Measurements from ENCODE around the gene UBE2J1. TPM values are rescaled to one million over a fixed set of nuclear protein-coding genes. Genes with fewer than 3 reads are reported as not detected.

UBE2J1 gene
- polyA plus RNA-seq, 1 donor from 2014 or later, result 47.2 TPM

DNA sequence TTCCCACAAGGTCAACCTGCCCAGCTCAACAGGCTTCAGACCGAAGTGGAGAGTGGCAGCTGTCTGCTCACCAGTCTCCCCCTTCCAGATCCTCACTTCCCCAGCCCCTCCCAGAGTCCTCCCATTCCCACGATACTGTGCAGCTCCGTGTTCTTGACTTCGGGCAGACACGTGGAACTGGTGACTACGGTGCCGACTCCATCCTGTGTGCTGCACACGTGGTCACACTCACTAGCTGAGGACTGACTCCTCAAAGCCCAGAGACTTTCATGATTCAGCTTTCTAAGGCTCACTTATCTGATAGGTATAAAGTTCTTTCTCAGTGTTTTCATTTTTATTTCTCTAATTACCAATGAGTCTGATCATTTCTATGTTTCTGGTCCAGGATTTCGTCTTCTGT, 69.8 kb downstream of the UBE2J1 start:
- H3K36me3 ChIP-seq (ENCODE audit: insufficient read depth, low read length), result no peaks in the 10 kb centered on the region
- H3K27me3 ChIP-seq (ENCODE audit: insufficient read depth, low read depth, low read length), result no peaks in the 10 kb centered on the region
- H3K4me3 ChIP-seq (ENCODE audit: low read length), result no peak overlapping the region
- no peak overlapping the region for H2AFZ ChIP-seq (ENCODE audit: low read depth, low read length)
- H3K79me2 ChIP-seq (replicated peaks; ENCODE audit: insufficient read depth, low read length), result no peaks in the 10 kb centered on the region
- no peaks in the 10 kb centered on the region for H4K20me1 ChIP-seq (ENCODE audit: insufficient read depth)
- H3K4me2 ChIP-seq (ENCODE audit: low read length), result no peak overlapping the region
- H3K9me3 ChIP-seq (ENCODE audit: low read length), result no peaks in the 10 kb centered on the region
- no peak overlapping the region for H3K9ac ChIP-seq (ENCODE audit: low read length)
- H3F3A ChIP-seq (ENCODE audit: insufficient read depth, low read length, poor library complexity, severe bottlenecking), result no peaks in the 10 kb centered on the region
- H3K9me2 ChIP-seq (ENCODE audit: insufficient read depth, low read length), result no peaks in the 10 kb centered on the region
- H3K27ac ChIP-seq (ENCODE audit: low read length), result no peak overlapping the region
- TF ChIP-seq MXI1 (conservative IDR thresholded peaks at IDR 0.05; ENCODE audit: poor library complexity, severe bottlenecking) (no peak), RAD21 (conservative IDR thresholded peaks at IDR 0.05) (no peak), POLR2AphosphoS5 (IDR thresholded peaks at IDR 0.05) (no peak), EP300 (conservative IDR thresholded peaks at IDR 0.05; ENCODE audit: poor library complexity, severe bottlenecking) (no peak), SMC3 (conservative IDR thresholded peaks at IDR 0.05; ENCODE audit: poor library complexity) (no peak), TAF1 (IDR thresholded peaks at IDR 0.05; ENCODE audit: low read depth) (no peak), EZH2 (IDR thresholded peaks at IDR 0.05; ENCODE audit: borderline replicate concordance, insufficient read depth, low read length, poor library complexity, severe bottlenecking) (no peak)
- TF ChIP-seq, protein P1, sequence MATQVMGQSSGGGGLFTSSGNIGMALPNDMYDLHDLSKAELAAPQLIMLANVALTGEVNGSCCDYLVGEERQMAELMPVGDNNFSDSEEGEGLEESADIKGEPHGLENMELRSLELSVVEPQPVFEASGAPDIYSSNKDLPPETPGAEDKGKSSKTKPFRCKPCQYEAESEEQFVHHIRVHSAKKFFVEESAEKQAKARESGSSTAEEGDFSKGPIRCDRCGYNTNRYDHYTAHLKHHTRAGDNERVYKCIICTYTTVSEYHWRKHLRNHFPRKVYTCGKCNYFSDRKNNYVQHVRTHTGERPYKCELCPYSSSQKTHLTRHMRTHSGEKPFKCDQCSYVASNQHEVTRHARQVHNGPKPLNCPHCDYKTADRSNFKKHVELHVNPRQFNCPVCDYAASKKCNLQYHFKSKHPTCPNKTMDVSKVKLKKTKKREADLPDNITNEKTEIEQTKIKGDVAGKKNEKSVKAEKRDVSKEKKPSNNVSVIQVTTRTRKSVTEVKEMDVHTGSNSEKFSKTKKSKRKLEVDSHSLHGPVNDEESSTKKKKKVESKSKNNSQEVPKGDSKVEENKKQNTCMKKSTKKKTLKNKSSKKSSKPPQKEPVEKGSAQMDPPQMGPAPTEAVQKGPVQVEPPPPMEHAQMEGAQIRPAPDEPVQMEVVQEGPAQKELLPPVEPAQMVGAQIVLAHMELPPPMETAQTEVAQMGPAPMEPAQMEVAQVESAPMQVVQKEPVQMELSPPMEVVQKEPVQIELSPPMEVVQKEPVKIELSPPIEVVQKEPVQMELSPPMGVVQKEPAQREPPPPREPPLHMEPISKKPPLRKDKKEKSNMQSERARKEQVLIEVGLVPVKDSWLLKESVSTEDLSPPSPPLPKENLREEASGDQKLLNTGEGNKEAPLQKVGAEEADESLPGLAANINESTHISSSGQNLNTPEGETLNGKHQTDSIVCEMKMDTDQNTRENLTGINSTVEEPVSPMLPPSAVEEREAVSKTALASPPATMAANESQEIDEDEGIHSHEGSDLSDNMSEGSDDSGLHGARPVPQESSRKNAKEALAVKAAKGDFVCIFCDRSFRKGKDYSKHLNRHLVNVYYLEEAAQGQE (IDR thresholded peaks at IDR 0.05; ENCODE audit: borderline replicate concordance), result no peak
- TF ChIP-seq, protein P2, sequence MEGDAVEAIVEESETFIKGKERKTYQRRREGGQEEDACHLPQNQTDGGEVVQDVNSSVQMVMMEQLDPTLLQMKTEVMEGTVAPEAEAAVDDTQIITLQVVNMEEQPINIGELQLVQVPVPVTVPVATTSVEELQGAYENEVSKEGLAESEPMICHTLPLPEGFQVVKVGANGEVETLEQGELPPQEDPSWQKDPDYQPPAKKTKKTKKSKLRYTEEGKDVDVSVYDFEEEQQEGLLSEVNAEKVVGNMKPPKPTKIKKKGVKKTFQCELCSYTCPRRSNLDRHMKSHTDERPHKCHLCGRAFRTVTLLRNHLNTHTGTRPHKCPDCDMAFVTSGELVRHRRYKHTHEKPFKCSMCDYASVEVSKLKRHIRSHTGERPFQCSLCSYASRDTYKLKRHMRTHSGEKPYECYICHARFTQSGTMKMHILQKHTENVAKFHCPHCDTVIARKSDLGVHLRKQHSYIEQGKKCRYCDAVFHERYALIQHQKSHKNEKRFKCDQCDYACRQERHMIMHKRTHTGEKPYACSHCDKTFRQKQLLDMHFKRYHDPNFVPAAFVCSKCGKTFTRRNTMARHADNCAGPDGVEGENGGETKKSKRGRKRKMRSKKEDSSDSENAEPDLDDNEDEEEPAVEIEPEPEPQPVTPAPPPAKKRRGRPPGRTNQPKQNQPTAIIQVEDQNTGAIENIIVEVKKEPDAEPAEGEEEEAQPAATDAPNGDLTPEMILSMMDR (IDR thresholded peaks at IDR 0.05; ENCODE audit: poor library complexity, severe bottlenecking), result no peak

DNA sequence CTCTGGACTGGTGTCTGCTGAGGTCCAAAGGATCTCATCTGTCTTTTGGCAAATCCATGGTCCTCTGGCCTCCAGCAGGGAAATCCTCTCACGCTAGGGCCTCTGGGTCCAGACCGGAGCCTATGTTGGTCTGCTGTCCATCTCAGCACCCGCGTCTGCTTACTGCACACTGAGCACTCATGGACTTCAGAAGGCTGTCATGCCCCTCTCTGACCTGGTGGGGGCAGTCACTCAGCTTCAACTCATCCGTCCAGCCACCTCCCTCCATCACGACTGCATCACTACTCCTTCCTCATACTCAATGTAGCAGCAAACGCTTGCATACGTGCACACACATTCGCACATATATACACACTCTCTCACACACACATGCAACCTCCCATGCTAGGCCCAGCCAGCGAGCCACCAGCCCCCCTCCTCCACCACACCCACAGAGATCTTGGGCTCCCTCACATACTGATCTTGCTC, 70.7 kb downstream of the UBE2J1 start:
- Histone ChIP-seq H2AFZ (ENCODE audit: low read depth, low read length) (no peak overlapping the region), H3K9ac (ENCODE audit: low read length) (no peak overlapping the region), H3K4me2 (ENCODE audit: low read length) (no peak overlapping the region), H3K36me3 (ENCODE audit: insufficient read depth, low read length) (no peaks in the 10 kb centered on the region), H3K4me3 (ENCODE audit: low read length) (no peak overlapping the region), H3K79me2 (replicated peaks; ENCODE audit: insufficient read depth, low read length) (no peaks in the 10 kb centered on the region), H3K27ac (ENCODE audit: low read length) (no peak overlapping the region), H3K9me3 (ENCODE audit: low read length) (no peaks in the 10 kb centered on the region), H4K20me1 (ENCODE audit: insufficient read depth) (no peaks in the 10 kb centered on the region), H3K9me2 (ENCODE audit: insufficient read depth, low read length) (no peaks in the 10 kb centered on the region), H3F3A (ENCODE audit: insufficient read depth, low read length, poor library complexity, severe bottlenecking) (no peaks in the 10 kb centered on the region), H3K27me3 (ENCODE audit: insufficient read depth, low read depth, low read length) (no peaks in the 10 kb centered on the region)
- no peak for TF ChIP-seq RAD21 (conservative IDR thresholded peaks at IDR 0.05)
- TF ChIP-seq SMC3 (conservative IDR thresholded peaks at IDR 0.05; ENCODE audit: poor library complexity), result no peak
- TF ChIP-seq MXI1 (conservative IDR thresholded peaks at IDR 0.05; ENCODE audit: poor library complexity, severe bottlenecking), result no peak
- TF ChIP-seq EZH2 (IDR thresholded peaks at IDR 0.05; ENCODE audit: borderline replicate concordance, insufficient read depth, low read length, poor library complexity, severe bottlenecking), result no peak
- TF ChIP-seq, protein P2 (IDR thresholded peaks at IDR 0.05; ENCODE audit: poor library complexity, severe bottlenecking), result no peak
- no peak for TF ChIP-seq POLR2AphosphoS5 (IDR thresholded peaks at IDR 0.05)
- TF ChIP-seq, protein P1 (IDR thresholded peaks at IDR 0.05; ENCODE audit: borderline replicate concordance), result no peak
- no peak for TF ChIP-seq EP300 (conservative IDR thresholded peaks at IDR 0.05; ENCODE audit: poor library complexity, severe bottlenecking)
- TF ChIP-seq TAF1 (IDR thresholded peaks at IDR 0.05; ENCODE audit: low read depth), result no peak
